ENCODE data around the gene MXD4. TPM values are rescaled to one million over a fixed set of nuclear protein-coding genes. Genes with fewer than 3 reads are reported as not detected.
"Not testable (repeated sequence)": the region's sequence is repeated elsewhere in the genome, so short reads cannot be mapped to it uniquely, and the experiment has no call there.

MXD4 gene
- polyA plus RNA-seq, 1 of the 3 experiments (the other 2 are of a cell fraction): 38.6 TPM

- H4K20me1 ChIP-seq (ENCODE audit: insufficient read depth); H2AFZ ChIP-seq (ENCODE audit: low read depth); H3K36me3 ChIP-seq (replicated peaks in 1 of 2; ENCODE audit: control insufficient read depth in 1 of 2, insufficient read depth in 2 of 2, low read length in 1 of 2); H3K79me2 ChIP-seq (ENCODE audit: insufficient read depth); POLR2A ChIA-PET; CTCF ChIA-PET; H3K27ac ChIP-seq (ENCODE audit: low read depth in 2 of 2, low read length in 1 of 2); H3K9me3 ChIP-seq; DNase-seq; H3K4me1 ChIP-seq (ENCODE audit: control insufficient read depth in 1 of 2, insufficient read depth in 2 of 2, low read depth in 1 of 2, low read length in 1 of 2); H3K4me2 ChIP-seq; H3K9me2 ChIP-seq; H3K27me3 ChIP-seq (ENCODE audit: insufficient read depth); H3F3A ChIP-seq (replicated peaks; ENCODE audit: insufficient read depth); H3K4me3 ChIP-seq (ENCODE audit: low read depth in 2 of 2, low read length in 1 of 2); H3K9ac ChIP-seq: not testable (repeated sequence)
- 92% methylated on average over 1 of the region's 1 CpG for WGBS (ENCODE audit: low lambda C conversion rate)
Observed at GRCh38 chr4:2202789-2203188, 59.1 kb downstream of the MXD4 start.

Small RNA genes within 50 kb of the gene (small RNA-seq; reads per million reads assigned to genes)
- 0 reads per million in 7 experiments for gene COX6B1P5

Other genes starting within 250 kb of the MXD4 start
- gene NAT8L, start 202.8 kb downstream of the MXD4 start, polyA plus RNA-seq (2012; rRNA removed): 0.43 and 0.86 TPM in 2 replicates
- 6.3 and 6.4 TPM in 2 replicates for gene HAUS3, start 20.0 kb downstream of the MXD4 start, polyA plus RNA-seq (2012; rRNA removed)
- gene POLN, start 20.0 kb downstream of the MXD4 start, polyA plus RNA-seq (2012; rRNA removed): 0.67 and 1.2 TPM in 2 replicates
- 2.9 and 3.2 TPM in 2 replicates for gene ZFYVE28, start 156.5 kb upstream of the MXD4 start, polyA plus RNA-seq (2012; rRNA removed)
- 0.13 and 0.55 TPM in 2 replicates for gene CFAP99, start 156.8 kb upstream of the MXD4 start, polyA plus RNA-seq (2012; rRNA removed)
- 60.7 and 85.3 TPM in 2 replicates for gene RNF4, start 207.0 kb upstream of the MXD4 start, polyA plus RNA-seq (2012; rRNA removed)

All from SK-N-SH (cell line).